Mucosa of gallbladder (tissue), 1 donor: ENCODE data around the gene GPS2. TPM values are rescaled to one million over a fixed set of nuclear protein-coding genes. Genes with fewer than 3 reads are reported as not detected.
A peak's percentile ranks its signal among the peaks of the same experiment; 100 is the strongest.
"Not testable (repeated sequence)": the region's sequence is repeated elsewhere in the genome, so short reads cannot be mapped to it uniquely, and the experiment has no call there.

ENCODE experiments used
- DNase-seq: peaks from one replicate; pipeline ENCODE4 v3.0.0-alpha.2; 2020; ENCODE audit warnings: low spot score
- total RNA-seq: library from RNA; stranded (reverse); gene quantifications from one replicate; pipeline ENCODE4 v1.2.1, GENCODE V29; 2021
- donor health status: DM: no; HTN: no; CAD: no.

Gene GPS2
- total RNA-seq, 1 donor from 2014 or later, result 71.8 TPM

DNA sequence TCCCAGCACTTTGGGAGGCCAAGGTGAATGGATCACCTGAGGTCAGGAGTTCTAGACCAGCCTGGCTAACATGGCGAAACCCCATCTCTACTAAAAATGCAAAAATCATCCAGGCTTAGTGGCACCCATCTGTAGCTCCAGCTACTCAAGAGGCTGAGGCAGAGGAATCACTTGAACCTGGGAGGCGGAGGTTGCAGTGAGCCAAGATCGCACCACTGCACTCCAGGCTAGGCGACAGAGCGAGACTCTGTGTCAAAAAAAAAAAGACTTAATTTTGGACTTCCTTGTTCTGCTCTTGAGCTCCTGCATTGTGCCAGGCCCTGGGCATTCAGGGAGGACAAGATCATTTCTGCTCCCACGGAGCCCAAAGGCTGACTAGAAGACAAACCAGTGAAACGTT, 22.4 kb upstream of the GPS2 start:
- DNase-seq, result not testable (repeated sequence)

DNA sequence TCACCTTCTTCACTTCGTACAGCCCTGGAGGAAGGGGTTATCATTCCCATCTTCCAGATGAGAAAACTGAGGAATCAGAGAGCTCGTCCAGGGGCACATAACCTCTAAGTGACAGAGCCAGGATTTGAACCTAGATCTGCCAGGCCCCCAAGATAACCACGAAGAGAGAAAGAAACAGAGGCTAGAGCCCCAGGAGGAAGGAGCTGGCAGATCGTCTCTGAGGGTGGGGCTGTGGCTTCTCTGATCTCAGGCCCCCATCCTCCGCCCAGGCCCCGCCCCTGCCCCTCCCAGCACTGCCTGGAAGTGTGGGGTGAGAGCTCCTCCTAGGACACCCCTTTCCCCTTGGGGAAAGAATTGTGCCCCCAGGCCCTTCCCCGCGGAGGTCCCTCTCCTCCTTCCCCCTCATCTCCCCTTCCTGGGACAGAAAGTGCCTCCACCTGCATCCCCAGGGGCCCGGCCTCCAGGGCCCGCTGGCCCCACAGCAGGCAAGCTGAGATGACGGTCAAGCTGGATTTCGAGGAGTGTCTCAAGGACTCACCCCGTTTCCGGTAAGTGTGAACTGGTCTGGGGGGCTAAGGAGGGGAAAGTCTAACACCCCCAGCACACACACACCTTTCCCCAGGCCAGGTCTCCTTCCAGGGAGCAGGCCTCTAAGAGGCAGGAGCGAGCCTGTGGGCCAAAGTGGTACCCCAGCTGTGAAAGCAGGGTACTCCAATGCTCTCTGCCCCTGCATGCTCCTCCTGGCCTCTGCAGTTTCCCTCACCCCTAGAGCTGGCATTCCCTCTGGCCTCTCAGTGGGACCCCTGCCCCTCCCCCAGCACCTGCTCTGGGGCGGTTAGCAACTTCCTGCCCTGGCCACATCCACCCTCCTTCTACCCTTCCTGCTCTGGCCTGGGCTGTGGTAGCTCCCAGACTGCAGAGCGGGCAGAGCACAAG, 21.3 kb upstream of the GPS2 start, which contains the start of gene ACAP1:
Gene ACAP1 (plus strand): TSS at position 290 of the 936 bp plus-strand sequence. CDS start 206 bp downstream, at position 496.
- DNase-seq, result no peak

DNA sequence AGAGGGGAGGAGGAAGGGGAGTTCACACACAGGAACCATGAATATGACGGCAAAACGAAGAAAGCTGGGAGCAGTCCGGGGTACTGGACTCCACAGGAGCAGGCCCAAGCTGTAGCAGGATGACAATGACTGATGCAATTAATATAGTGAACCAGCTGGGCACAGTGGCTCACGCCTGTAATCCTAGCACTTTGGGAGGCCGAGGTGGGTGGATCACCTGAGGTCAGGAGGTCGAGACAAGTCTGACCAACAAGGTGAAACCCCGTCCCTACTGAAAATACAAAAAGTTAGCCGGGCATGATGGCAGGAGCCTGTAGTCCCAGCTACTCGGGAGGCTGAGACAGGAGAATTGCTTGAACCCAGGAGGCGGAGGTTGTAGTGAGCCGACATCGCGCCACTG, 20.6 kb upstream of the GPS2 start:
- DNase-seq, result not testable (repeated sequence)

DNA sequence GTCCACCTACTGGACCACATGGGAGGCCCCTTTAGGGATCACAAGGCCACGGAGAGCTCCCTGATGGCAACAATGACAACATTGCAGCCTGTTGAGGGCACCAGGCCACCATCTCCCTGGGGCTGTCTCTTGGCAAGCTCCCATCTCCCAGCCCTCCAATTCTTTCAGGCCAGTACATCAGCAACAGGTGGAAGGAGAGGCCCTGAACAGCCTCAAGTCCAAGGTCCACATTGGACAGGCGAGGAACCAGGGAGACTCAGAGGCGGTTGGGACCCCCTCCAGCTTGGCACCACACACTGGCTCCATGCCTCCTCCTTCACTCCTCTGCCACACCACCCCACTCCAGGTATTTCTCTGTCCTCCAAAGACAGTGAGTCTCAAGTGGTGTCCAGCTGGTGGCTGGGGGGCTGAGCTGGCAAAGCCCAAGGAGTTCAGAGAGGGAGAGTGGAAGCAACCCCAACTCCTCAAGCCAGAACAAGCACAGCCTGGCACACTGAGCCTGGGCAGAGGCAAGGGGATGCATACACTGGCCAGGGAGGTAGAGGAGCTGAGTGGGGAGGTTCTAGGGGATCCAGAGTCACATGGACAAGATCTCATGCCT, 19.9 kb upstream of the GPS2 start:
- no peak for DNase-seq

DNA sequence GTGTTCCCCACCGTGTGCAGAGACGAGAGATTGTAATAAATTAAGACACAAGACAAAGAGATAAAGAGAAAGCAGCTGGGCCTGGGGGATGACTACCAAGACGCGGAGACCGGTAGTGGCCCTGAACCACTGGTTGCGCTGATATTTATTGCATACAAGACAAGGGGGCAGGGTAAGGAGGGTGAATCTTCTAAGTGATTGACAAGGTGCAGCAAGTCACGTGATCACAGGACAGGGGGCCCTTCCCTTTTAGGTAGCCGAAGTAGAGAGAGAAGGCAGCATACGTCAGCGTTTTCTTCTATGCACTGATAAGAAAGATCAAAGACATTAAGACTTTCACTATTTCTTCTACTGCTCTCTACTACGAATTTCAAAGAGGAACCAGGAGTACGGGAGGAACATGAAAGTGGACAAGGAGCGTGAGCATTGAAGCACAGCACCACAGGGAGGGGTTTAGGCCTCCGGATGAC, 17.5 kb upstream of the GPS2 start:
- not testable (repeated sequence) for DNase-seq

DNA sequence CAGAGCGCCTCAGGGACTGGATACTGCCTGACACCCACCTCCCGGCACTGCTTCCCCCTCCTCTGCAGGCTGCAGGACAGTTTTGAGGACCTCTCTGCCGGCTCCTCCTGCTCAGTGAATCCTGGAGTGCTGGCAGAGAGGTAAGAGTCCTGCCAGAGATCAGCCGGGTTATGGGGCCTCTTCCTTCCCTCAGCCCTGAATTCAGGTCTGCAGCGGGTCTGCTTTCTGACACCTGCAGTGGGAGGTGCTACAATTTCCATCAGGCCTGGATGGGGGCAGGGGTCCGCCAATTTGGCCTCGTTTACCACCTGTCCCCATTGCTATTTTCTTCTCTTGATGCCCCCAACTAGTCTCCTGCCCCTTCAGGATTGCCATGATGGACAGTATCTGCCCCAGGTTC, 17.0 kb upstream of the GPS2 start:
- no peak for DNase-seq

DNA sequence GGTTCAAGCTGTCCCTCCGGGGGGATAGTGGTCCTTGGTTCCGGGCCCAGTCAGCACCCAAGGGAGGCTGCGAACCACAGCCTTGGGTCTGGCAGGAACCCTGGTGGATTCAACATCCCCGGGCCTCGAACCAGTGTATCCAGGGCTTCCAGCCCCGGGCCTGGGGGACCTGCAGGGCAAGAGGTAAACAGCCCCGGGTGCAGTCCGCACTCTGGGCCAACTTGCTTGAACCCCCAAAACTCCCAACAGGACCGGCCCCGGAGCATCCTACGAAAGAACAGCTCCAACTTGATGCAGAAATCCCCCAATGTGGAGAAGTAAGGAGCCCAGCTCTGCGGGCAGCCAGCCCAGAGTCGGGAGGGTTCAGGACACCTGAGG, 15.5 kb upstream of the GPS2 start:
- no peak for DNase-seq

DNA sequence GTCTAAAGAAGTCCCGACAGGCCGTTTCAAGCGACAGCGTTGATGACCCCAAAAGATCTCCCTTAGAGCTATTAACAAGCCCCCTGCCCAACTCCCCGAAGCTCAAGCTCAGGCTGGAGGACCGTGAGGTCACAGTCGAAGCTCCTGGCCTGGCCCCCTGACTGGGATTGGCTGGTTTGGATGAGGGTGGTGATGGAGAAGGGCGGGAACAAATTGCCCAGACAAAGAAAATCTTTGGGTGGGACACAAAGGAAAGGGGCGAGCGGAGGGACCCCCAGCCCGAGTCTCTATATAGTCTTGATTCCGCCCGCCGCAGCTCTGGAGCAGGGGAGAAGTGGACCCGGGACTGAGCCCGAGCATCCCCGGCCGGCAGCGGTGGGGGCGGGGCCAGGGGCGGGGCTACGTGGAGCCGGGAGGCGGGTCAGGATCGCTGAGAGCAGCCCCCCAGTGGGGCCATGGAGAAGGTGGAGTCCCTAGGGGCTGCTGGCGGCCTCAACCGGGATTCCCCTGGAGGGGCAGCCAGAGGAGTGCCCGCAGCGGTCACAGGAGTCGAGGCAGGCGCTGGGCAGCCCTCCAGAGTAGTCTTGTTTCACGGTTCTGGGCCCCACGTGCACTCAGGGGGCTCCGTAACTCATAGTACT, 15.0 kb upstream of the GPS2 start:
- DNase-seq, result peak; percentile 66

DNA sequence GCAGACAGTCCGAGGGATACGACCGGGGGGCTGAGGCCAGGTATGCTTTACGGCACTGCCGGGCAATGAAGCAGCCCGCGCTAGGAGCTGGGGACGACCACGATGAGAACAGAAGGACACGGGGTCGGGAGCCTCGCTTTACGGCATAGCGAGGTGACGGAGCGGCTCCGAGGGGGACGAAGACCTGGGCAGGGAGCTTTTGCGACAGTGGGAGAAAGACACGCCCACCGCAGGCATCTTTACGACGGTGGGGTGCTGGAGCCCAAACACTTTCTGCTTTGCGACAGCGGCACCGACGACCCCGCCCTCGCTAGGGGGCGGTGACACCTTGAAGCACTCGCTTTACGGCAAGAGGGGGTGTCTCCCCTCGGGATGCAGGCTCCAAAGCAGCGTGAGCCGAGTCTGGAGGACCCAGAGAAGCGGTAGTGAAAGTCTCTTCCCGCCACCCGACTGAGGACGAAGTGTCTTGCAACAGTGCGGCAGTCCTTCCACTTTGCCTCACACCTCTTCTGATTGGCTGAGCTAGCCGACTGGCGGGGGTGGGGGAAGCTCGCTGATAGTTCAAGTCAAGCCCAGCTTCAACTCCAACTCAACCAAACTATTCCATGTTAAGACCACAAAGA, 14.3 kb upstream of the GPS2 start:
- DNase-seq, result peak; percentile 98

DNA sequence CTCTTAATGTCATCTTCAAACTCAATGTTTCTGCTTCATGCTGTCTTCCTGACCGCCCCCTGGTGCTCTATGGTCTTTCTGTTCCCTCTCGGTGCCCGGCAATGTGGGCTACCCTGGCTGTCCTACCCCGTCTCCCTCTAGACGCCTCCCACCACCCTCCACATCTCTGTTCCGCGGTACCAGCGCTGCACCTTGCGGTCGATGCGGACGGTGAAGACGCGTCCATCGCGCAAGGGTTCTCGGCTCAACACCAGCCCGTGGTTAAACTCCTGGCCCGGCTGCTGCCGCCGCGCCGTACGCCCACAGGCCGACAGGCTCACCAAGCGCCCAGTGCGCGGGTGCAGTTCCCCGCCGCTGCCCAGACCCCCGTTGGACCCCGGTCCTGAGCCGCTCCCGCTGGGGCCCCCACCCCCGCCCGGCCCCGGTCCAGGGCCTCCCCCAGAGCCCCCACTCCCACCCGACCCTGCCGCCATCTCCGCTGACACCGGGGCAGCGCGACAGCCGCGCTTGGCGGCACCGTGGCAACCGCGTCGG, 13.7 kb upstream of the GPS2 start, which contains the start of gene NEURL4:
Gene NEURL4 (minus strand): TSS at position 496 of the 534 bp plus-strand sequence. CDS start 23 bp downstream, at position 473.
- no peak for DNase-seq

DNA sequence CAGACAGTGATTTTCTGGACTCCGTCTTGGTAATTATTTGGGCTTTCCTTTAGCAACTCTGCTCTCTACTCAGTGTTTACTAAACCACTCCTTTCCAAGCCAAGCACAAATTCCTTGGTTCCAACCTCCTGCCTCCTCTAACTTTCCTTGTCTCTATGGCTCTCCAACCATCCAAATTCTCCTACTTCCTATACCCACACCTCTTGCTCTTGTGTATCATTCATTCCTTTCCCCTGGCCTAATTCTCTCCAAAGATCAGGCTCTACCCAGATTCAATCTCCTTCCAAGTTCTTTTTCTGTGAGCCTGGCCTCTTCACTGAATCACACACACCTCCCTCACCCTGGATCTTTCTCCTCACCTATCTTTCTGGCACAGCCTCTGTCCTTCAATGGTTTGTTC, 12.8 kb upstream of the GPS2 start:
- DNase-seq, result no peak

DNA sequence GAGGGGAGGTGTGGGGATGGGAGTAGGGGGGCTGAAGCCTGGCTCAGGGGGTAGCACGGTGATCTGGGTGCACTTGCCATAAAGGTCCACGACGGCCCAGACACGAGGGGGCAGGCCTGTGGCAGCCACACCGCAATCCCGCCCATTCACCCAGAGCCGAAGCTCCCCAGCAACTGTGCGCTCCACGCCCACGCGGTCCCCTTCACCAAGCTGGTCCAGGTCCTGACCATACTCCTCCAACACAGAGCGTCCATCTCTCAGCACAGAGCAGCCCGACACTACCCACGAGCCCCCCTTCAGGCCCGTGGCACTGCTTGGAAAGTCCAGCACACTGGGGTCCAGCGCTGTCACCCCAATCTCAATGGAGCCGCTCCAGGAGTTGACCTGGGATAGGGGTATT, 12.3 kb upstream of the GPS2 start:
- no peak for DNase-seq

DNA sequence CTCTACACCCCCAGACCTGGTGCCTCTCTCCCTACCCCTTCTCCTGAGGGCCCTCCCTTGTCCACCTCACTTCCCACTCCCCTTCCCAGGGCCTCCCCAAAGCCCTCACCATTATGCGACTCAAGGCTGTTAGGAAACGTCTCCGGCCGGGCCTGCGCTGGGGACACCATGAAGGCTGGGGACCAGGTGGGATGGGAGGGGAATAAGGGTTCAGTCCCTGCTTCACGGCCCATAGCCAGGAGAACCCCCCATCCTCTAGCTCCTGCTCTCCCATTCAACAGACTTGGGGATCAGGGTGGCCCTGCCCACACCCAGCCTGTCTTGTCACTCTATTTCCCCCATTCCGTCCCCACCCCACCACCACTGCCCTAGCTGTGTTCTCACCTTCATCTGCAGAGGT, 11.9 kb upstream of the GPS2 start:
- no peak for DNase-seq

DNA sequence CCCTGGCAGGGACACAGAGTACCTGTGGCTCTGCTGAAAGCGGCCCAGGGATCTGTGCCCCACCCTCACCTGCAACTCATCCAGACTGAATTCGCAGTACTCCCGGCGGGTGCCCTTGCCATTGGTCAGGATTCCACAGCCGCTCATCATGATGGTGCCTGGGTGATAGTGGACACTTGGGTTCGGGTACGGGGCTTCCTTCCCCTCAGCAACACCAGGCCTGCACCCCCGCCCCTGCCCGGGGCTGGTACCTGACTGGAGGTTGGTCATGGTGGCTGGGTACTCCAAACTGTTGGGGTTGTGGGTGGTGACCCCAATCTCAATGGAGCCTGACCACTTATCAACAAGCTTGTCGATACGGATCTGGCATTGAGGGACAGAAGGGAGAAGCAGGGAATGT, 11.0 kb upstream of the GPS2 start:
- DNase-seq, result no peak

DNA sequence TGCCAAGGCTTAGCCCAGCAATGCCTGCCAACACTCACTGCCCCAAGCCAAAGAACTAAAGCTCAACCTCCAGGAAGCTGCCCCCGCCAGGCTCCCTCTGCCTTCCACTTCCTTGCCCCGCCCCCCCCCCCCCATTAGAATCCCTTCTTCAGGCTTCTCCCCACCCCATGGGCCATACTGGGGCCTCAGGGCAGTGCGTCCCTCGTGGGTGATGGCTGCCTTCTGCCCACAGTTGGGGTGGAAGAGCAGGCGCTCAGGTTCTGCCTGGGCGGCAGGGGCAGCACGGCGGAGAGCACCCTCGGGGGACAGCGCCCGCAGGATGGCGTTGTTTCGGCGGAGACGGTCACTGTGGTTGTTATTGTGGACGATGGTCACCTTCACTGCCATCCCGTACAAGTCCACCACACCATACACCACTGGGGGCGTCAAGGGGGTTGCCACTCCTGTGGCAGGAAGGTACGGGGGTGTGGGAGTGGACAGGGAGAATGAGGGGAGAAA, 9.9 kb upstream of the GPS2 start:
- DNase-seq, result no peak

DNA sequence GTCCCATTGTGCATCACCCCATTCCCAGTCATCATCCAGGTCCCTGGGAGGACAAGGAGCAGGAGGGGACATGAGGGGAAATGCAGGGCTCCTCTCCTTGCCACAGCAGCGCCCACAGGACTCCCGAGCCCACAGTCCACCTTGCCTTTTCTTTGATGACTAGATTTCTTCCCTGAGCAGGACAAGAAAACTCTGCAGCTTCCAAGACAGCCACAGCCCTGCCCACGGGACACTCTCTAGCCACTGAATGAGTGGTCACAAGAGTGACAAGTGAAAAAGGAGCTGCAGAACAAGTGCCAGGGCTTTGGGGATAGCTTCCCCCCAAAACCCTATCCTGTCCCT, 9.2 kb upstream of the GPS2 start:
- no peak for DNase-seq

DNA sequence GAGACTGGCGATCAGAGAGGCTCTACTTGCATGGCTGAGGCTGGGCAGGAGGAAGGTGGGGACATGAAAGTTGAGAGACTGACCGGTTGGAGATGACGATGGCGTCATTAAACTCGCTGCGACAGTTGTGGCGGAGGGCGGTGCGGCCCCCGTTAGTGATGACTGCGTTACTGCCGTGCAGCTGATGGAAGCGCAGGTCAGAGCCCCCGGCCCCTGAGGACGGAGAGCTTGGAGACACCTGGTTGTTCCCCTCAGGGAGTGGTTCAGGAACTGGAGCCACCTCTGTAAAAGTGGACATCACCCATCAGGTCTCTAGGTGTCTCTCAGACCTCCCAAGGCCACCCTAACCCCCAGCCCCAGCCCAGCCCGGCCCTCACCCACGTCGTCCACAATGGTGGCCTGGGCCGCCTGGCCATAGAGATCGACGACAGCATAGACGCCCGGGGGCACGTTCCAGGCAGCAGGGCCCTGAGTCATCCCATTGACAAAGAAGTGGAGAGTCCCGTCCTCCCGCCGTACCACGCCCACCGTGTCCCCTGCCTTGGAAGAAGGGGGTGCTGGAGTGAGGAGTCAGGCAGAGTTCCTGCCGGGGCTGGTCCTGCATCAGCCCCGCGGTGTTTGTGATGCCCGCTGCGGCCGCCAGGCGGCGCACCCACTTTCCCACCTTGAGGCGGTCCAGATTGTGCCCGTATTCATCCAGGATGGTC, 8.7 kb upstream of the GPS2 start:
- no peak for DNase-seq

DNA sequence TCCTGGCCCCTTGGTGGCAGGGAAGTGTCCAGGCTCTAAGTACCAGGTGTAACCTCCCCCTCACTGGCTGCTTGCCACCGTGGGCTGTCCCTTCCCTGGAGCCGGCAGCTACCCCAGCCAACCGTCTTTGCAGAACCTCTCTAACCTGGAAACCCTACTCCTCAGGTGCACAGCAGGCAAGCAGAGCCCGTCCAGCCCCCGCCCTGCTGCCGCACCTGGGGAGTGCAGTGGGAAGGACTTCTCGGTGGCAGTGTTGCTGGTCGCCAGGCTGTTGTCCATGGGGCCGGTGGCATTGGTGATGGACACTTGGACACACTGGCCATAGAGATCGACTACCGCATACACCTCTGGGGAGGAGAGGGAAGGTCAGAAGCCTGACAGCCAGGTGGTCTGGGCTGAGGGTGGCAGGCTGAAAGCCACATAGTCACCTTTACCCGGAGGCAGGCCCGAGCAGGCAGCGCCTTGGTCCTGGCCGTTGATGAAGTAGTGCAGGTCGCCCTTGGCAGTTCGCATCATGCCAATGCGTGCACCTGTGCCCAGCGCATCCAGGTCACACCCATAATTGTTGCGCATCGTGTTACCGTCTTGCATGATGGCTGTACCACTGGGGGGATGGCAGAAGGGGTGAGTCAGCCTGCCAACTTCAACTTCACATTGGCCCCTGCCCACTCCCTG, 7.5 kb upstream of the GPS2 start:
- no peak for DNase-seq

DNA sequence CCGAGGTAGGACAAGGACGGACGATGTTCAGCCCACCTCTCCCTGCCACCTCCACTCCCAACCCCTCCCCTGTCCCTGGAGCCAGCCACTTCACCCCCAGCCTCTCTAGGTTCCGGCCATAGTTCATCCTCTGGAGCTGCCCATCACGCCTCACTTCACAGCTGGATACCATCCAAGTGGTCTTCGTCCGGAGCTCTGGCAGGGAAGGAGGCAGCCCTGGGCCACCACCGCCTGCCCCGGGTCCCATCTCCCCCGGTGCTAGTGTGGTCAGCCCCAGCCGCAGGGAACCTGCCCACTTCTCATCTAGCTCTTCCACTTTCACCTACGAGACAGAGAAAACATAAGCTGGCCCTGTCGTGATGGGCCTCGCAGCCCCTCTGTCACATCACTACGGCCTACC, 6.3 kb upstream of the GPS2 start:
- DNase-seq, result no peak

DNA sequence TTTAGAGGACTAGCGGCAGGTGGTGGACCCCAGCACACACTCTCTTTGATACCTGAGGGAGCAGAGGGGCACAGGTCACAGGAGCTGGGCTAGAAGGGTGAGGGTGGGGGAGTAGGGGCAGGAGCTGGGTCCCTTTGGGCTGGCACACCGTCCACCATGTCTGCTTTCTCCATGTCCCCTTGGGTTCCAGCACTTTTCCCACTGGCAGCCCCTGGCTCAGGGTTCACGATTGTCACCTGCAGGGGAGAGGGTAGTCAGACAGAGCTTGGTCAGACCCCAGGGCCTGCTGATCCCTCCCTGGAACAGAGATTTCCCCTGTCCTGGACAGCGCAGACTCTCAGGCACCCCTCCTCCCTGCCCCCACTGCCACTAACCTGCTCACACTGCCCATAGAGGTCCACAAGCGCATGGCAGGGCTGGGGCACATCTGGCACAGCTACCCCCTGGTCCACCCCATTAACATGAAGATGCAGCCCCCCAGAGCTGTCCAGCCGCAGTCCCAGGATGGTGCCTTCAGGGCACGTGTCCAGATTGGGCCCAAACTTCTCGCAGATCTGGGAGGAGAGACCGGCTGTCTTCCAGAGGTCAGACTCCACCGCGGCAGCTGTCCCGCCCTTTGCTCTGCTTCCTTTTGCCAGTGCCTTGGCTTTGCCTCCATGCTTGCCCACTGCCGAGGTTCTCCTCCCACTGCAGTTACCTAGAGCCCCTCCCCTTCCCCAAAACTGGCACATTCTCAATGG, 3.1 kb upstream of the GPS2 start:
- no peak for DNase-seq
